ENCODE results near the gene PABPC1L.

DNA sequence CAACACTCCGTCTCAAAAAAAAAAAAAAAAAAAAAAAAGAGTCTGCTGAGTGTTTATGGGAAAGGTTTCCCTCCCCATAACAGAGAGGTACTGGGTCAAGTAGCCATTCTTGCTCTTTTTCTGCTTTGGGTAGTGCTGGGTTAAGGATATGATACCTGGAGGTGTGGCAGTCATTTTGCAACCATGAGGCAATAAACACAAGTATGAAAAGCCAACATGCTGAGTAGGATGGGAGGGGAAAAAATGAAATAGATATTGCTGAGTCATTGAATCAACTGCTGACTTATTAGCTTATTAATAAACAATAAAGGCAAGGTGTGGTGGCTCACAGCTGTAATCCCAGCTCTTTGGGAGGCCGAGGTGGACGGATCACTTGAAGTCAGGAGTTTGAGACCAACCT, 52.6 kb downstream of the PABPC1L start:
- TF ChIP-seq, protein P1, sequence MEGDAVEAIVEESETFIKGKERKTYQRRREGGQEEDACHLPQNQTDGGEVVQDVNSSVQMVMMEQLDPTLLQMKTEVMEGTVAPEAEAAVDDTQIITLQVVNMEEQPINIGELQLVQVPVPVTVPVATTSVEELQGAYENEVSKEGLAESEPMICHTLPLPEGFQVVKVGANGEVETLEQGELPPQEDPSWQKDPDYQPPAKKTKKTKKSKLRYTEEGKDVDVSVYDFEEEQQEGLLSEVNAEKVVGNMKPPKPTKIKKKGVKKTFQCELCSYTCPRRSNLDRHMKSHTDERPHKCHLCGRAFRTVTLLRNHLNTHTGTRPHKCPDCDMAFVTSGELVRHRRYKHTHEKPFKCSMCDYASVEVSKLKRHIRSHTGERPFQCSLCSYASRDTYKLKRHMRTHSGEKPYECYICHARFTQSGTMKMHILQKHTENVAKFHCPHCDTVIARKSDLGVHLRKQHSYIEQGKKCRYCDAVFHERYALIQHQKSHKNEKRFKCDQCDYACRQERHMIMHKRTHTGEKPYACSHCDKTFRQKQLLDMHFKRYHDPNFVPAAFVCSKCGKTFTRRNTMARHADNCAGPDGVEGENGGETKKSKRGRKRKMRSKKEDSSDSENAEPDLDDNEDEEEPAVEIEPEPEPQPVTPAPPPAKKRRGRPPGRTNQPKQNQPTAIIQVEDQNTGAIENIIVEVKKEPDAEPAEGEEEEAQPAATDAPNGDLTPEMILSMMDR (IDR thresholded peaks at IDR 0.05 in 2 of 3, conservative IDR thresholded peaks at IDR 0.05 in 1 of 3; ENCODE audit: borderline replicate concordance in 1 of 3, insufficient read depth in 1 of 3, low read depth in 2 of 3, low read length in 2 of 3), result no peak
- TF ChIP-seq TCF7L2 (IDR thresholded peaks at IDR 0.05; ENCODE audit: borderline replicate concordance, extremely low read depth, insufficient read depth, insufficient read length), result no peak
- TF ChIP-seq POLR2AphosphoS5 (IDR thresholded peaks at IDR 0.05; ENCODE audit: low read depth, low read length), result no peak
- no peak for TF ChIP-seq REST (IDR thresholded peaks at IDR 0.05; ENCODE audit: low read depth)
- no peak for TF ChIP-seq SRF (IDR thresholded peaks at IDR 0.05; ENCODE audit: low read depth)
- no peak for TF ChIP-seq ATF3 (IDR thresholded peaks at IDR 0.05)
- TF ChIP-seq MAX (IDR thresholded peaks at IDR 0.05), result no peak
- TF ChIP-seq, protein P2, sequence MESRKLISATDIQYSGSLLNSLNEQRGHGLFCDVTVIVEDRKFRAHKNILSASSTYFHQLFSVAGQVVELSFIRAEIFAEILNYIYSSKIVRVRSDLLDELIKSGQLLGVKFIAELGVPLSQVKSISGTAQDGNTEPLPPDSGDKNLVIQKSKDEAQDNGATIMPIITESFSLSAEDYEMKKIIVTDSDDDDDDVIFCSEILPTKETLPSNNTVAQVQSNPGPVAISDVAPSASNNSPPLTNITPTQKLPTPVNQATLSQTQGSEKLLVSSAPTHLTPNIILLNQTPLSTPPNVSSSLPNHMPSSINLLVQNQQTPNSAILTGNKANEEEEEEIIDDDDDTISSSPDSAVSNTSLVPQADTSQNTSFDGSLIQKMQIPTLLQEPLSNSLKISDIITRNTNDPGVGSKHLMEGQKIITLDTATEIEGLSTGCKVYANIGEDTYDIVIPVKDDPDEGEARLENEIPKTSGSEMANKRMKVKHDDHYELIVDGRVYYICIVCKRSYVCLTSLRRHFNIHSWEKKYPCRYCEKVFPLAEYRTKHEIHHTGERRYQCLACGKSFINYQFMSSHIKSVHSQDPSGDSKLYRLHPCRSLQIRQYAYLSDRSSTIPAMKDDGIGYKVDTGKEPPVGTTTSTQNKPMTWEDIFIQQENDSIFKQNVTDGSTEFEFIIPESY (IDR thresholded peaks at IDR 0.05; ENCODE audit: extremely low read depth, insufficient replicate concordance, low read length), result no peak
- no peak for TF ChIP-seq EZH2phosphoT487 (IDR thresholded peaks at IDR 0.05; ENCODE audit: borderline replicate concordance)

Data from HCT116 (cell line).